WI38 (cell line): Measurements from ENCODE around the gene NCF4.

ENCODE experiments used
- H3K4me3 ChIP-seq: 2 replicates; pipeline ENCODE4 v1.5.1; 2011; ENCODE audit warnings: low read depth, mild to moderate bottlenecking, control low read depth, low read length
- TF ChIP-seq, protein P1 (sequence below): IDR thresholded peaks from 2 replicates; pipeline ENCODE4 v1.5.1; 2012; ENCODE audit warnings: low read depth, mild to moderate bottlenecking, control low read depth, low read length

The NCF4 gene

DNA sequence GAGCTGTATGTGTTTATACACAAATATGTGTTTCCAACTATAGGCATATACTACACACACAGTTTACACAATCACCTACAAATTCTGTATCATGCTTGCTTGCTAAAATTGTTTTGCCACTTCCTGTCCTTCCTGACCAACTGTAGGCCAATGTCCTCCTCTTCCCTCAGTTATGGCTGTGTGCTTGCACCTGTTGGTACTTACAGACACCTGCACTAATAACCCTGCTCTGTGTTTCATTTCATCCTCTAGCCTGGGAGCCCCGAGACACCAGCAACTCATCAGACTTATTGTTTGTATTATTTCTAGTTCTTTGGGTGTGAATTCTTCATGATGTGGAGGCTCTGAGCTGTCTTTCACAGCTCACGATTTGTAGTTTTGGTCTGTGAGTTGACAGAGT lies 1.8 kb upstream of the NCF4 start:
- TF ChIP-seq, protein P1, sequence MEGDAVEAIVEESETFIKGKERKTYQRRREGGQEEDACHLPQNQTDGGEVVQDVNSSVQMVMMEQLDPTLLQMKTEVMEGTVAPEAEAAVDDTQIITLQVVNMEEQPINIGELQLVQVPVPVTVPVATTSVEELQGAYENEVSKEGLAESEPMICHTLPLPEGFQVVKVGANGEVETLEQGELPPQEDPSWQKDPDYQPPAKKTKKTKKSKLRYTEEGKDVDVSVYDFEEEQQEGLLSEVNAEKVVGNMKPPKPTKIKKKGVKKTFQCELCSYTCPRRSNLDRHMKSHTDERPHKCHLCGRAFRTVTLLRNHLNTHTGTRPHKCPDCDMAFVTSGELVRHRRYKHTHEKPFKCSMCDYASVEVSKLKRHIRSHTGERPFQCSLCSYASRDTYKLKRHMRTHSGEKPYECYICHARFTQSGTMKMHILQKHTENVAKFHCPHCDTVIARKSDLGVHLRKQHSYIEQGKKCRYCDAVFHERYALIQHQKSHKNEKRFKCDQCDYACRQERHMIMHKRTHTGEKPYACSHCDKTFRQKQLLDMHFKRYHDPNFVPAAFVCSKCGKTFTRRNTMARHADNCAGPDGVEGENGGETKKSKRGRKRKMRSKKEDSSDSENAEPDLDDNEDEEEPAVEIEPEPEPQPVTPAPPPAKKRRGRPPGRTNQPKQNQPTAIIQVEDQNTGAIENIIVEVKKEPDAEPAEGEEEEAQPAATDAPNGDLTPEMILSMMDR = no peak
- H3K4me3 ChIP-seq = no peak overlapping the region

DNA sequence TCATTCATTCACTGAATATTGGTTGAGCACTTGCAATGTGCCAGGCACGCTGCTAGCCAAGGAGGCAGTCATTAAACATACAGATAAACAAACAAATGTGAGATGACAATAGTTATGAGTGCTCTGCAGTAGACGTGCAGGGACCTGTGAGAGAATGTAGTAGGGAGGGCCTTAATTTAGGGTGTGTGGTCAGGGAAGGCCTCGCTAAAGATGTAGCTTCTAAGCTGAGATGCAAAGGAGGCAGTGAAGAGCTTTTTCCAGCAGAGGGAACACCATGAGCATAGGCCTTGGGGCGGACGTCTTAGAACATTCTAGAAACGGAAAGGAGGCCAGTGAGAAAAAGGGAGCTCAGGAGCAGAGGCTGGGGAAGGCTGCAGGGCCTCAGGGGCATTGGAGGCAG lies 789 bp upstream of the NCF4 start:
- TF ChIP-seq, protein P1 = no peak
- no peak overlapping the region for H3K4me3 ChIP-seq

DNA sequence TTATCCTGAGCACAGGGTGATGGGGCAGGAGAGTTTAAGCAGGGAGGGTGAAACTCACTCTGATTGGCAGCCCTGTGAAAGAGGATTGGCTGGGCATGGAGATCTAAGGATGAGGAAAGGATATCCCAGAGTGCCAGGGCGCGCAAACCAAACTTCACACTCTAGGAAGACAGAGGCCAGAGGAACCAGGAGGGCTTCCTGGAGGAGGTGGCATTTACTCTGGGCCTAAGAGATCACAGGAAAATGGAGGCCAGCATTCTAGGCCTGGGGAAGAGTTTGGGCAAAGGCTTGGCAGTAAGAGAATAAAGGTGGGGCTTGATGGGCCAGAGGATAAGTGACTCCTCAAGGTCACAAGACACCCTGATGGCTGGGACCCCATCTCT lies 377 bp upstream of the NCF4 start:
- TF ChIP-seq, protein P1 = no peak
- H3K4me3 ChIP-seq = no peak overlapping the region

DNA sequence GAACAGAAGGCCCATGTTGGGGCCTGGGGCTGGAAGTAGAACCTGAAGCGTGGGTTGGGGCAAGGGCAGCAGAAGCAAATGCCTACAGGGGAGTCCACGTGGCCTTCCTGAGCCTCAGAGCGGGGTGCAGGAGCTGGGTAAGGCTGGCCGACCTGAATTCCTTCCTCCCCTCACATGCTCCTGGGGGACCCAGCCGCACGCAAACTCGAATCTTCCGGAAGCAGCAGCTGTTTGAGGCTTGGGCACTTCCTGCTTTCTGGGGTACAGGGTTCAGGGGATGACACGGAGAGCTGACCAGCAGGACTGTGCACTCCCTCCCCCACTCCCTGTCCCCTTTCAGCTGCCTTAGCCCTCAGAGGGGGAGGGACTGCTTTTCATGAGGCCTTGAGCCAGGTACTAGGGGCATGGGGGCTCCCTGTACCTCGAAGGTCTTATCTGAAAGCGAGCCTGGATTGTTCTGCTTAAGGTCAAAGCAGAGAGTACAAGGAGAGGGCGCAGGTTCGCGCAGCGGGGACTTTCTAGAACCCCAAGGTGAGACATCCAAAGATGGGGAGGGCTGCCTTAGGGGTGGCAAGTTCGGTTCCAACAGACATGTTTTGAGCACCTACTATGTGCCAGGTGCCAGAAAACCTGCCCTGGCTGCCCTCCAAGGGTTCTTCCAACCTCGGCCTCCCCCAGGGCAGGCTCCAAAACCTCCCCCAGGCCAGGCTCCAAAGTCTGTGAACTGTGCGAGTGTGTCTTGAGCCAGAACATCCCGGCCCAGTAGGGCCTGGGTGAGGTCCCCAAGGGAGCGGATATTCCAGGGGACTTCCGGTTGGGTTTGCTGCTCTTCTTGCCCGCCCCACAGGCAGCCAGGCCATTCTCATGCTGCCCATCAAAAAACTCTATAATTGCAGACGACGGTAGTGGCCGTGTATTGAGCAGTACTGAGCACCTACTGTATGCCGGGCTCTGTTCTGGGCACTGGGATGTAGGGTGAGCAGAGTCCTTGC lies 1.7 kb downstream of the NCF4 start:
- TF ChIP-seq, protein P1 = no peak
- no peak overlapping the region for H3K4me3 ChIP-seq

DNA sequence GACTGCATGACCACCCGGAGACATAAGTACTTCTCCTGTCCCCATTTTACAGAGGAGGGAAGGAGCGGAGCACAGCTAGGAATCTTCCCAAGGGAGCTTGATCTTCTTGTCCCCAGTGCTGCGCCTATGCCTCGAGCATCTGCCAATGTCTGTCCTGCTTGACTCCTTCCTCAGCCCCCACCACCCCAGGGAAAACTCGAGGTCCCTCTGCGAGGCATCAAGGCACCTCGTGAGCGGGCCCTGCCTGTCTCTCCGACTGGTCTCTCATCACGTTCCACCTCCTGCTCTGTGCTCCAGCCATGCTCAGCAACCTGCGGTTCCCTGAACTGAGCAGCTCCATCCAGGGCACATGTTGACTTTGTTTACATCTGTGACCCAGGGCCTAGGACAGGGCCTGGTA lies 2.5 kb downstream of the NCF4 start:
- TF ChIP-seq, protein P1 = no peak
- no peak overlapping the region for H3K4me3 ChIP-seq

DNA sequence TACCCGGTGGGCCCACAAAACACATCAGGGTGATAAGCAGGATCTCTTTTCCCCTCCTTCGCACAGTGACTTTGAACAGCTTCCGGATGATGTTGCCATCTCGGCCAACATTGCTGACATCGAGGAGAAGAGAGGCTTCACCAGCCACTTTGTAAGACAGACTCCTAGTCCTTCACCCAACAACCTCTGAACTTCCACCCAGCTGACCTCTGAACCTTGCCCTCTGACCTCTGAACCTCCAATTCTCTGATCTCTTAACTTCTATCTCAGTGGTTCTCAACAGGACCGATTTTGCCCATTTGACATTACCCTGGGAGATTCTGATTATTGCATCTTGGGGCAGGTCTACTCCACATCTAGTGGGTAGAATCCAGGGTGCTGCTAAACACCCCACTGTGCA lies 3.2 kb downstream of the NCF4 start:
- TF ChIP-seq, protein P1 = no peak
- H3K4me3 ChIP-seq = no peak overlapping the region

DNA sequence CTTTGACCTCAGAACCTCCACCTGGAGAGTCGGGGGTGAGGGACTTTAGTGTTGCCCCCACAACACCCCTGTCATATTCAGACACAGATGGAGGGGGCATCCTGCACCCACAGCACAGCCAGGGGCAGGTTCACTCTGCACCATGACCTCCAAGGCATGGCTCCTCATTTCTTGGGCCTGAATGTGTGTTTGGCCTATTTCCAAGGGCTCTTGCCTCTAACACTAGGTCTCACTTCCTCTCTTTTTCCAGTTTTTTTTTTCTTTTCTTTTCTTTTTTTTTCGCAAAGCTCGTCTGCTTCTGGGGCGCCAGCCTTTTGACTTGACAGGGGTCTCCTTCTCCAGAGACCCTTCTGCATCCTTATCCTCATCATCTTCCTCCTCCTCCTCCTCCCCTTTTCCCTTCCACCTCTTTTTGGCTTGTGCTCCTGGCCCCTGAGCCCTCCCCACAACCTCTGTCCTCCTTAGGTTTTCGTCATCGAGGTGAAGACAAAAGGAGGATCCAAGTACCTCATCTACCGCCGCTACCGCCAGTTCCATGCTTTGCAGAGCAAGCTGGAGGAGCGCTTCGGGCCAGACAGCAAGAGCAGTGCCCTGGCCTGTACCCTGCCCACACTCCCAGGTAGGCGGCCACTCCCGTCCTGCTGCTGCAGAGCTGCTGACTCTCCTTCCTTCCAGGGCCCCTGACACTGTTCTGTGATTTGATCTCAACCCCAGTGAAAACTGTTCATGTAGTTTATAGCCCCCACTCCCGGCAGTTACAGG lies 3.8 kb downstream of the NCF4 start:
- H3K4me3 ChIP-seq = no peak overlapping the region
- TF ChIP-seq, protein P1 = no peak
